GM15510 (cell line): ENCODE data around the gene KRCC1.

ENCODE experiments used
- POLR2A ChIP-seq: IDR thresholded peaks from 3 replicates; pipeline ENCODE4 v1.6.1; 2011; ENCODE audit warnings: borderline replicate concordance; ENCODE audit not compliant: insufficient read length; ENCODE audit errors: extremely low read depth

The KRCC1 gene

DNA sequence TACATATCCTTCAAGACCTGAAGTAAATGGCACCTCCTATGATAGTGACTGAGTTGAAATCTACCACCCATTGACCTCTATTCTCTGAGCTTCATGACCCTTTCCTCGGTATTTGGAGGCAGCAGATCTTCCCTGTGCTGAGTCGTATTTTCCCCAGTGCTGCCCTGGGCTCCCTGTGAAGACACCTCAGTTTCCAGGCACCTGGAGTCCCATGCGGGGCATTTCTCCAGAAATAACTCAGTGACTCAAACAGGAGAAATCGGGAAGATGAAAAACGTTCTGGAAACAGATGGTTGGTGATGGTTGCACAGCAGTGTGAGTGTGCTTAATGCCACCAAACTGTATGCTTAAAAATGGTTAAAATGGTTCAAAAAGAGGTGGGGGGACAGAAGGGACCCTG lies 30.0 kb upstream of the KRCC1 start:
- no peak for TF ChIP-seq POLR2A

GRCh38 chr2:88085099-88085498 lies 29.5 kb upstream of the KRCC1 start:
- no peak for TF ChIP-seq POLR2A

- no peak for TF ChIP-seq POLR2A
These were observed 27.2 kb upstream of the KRCC1 start for GRCh38 chr2:88082781-88083180.

- TF ChIP-seq POLR2A: no peak
These were observed 26.5 kb upstream of the KRCC1 start for GRCh38 chr2:88081924-88082608.

- no peak for TF ChIP-seq POLR2A
These were observed 25.0 kb upstream of the KRCC1 start for GRCh38 chr2:88080545-88080944.

GRCh38 chr2:88078643-88079172 lies 23.1 kb upstream of the KRCC1 start:
- no peak for TF ChIP-seq POLR2A

- no peak for TF ChIP-seq POLR2A
These were observed 21.5 kb upstream of the KRCC1 start for GRCh38 chr2:88077080-88077479.

DNA sequence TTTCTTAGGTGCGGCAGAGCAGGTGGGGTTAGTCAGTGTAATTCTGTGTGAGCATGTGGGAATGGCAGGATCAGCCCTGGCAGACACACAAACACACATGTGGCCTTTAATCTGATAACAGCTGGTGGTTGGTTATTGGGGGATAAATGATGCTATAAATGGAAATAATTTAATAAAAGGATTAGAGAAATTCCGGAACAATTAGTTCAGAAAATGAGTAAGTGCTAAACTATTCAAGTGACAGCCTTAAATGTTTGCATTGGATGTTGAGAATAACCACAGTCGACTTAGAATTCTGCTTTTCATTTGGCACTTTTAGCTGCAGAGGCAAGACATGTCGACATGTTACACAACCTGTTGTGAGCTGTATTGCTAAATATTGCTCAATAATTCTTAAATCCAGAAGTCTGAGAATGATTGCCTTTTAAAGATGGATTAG lies 19.3 kb upstream of the KRCC1 start:
- TF ChIP-seq POLR2A: no peak

DNA sequence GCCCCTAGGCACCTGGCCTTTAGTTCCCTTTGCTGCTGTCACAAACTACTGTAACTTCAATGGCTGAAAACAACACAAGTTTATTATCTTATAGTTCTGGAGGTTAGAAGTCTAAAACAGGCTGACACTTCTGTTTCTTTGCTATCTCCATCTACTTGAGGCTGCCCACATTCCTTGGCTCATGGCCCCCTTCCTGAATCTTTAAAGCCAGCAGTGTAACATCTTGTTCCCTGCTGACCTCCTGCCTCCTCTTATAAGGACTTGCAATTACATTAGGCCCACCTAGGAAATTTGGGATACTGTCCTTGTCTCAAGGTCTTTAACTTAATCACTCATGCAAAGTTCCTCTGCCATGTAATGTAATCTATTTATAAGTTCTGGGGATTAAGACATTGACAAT lies 18.6 kb upstream of the KRCC1 start:
- TF ChIP-seq POLR2A: no peak

DNA sequence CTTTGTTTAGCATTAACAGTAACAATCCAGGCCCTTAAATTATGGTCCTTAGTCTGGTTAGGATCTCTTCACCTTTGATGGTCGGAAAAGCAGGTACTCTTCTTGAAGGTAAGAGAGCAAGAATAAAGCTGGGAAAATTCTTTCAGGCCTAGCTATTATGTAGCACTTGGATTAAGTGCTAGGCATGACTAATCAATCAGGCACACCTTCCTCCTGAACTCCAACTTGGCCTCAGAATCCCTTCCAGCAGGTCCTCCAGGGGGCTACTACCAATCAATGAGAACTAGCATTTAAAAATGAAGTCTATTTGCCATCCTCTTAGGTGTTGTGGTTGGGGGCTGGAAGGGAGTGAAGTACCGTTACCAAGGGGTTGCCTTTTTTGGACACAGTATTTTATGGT lies 15.8 kb upstream of the KRCC1 start:
- no peak for TF ChIP-seq POLR2A

- TF ChIP-seq POLR2A: no peak
These were observed 14.5 kb upstream of the KRCC1 start for GRCh38 chr2:88070055-88070454.

GRCh38 chr2:88069117-88069516 lies 13.5 kb upstream of the KRCC1 start:
- no peak for TF ChIP-seq POLR2A

GRCh38 chr2:88068044-88068443 lies 12.5 kb upstream of the KRCC1 start:
- TF ChIP-seq POLR2A: no peak

GRCh38 chr2:88067598-88067997 lies 12.0 kb upstream of the KRCC1 start, which contains the start of gene SMYD1:
SMYD1 (plus strand) TSS chr2:88067825; CDS start chr2:88067865, 40 bp downstream.
- TF ChIP-seq POLR2A: no peak

GRCh38 chr2:88067189-88067588 lies 11.6 kb upstream of the KRCC1 start:
- TF ChIP-seq POLR2A: no peak

DNA sequence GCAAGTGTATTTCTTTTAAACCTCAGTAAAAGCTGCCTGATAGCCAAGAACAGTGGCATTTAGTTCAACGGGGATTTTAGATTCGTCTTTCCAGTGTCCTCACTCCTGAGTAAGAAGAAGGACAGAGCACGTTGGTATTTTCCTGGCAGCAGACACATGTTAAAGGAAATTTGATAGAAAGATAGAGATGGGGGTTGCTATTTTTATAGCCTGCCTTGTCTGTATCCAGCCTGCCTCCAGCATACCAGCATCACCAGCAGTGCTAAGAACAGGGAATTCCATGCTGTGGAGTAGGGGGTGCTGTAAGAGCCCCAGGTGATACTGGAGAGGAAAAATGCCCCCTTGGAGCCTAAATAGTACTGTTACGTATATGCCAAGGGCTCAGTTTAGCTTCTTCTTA lies 11.0 kb upstream of the KRCC1 start:
- no peak for TF ChIP-seq POLR2A

DNA sequence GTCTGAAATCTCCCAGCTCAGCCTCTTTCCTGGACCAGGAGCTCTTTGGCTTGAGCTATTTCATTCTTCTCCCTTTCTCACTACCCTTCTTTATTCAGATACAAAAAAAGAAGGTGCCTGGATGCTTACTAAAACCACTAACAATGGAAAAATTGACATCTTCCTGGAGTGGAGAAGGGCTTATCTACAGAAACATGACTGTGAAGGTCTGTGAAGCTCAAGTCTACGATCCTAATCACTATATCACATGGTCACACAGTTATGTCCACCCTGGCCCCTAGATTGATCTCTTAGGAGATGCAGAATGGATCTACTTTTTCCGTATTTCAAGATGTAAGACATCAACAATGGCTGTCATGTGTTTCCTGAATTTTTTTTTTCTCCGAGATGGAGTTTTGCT lies 5.7 kb upstream of the KRCC1 start:
- TF ChIP-seq POLR2A: no peak

DNA sequence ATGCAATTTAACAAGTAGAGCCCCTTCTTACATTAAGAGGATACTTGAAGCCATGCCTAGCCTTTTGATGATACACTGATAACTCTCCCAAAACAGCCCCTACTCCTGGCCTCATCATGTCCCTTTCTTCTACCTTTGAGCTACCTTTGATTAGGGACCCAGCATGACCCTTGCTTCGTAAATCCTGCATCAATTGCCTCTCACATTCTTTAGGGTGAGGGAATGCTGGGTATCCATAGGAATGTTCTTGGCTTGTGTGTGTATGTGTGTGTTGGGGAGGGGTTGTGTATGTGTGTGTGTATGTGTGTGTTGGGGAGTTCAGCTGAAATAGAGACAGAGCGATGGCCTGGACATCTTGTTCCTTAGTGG lies 5.3 kb upstream of the KRCC1 start:
- TF ChIP-seq POLR2A: no peak
